Progenitor cell of endocrine pancreas (in vitro differentiated cells): ENCODE measurements around the gene OTUD5. TPM values are rescaled to one million over a fixed set of nuclear protein-coding genes. Genes with fewer than 3 reads are reported as not detected.

Experiments
- DNase-seq: peaks from one replicate; pipeline ENCODE4 v3.0.0; 2021; ENCODE audit warnings: low spot score; ENCODE audit not compliant: unreplicated experiment
- H3K27ac Mint-ChIP-seq: 2 replicates; pipeline ENCODE4 v1.8.0; 2021; ENCODE audit warnings: mild to moderate bottlenecking, moderate library complexity, mixed read lengths
- H3K27me3 Mint-ChIP-seq: 2 replicates; pipeline ENCODE4 v1.8.0; 2021; ENCODE audit warnings: mixed read lengths
- H3K36me3 Mint-ChIP-seq: 2 replicates; pipeline ENCODE4 v1.8.0; 2022; ENCODE audit warnings: mixed read lengths; ENCODE audit not compliant: insufficient read depth
- H3K4me1 Mint-ChIP-seq: 2 replicates; pipeline ENCODE4 v1.8.0; 2021; ENCODE audit warnings: low read depth, mixed read lengths
- H3K4me3 Mint-ChIP-seq: 2 replicates; pipeline ENCODE4 v1.8.0; 2021; ENCODE audit warnings: low read depth, mild to moderate bottlenecking, moderate library complexity, mixed read lengths
- H3K9me3 Mint-ChIP-seq: 2 replicates; pipeline ENCODE4 v1.8.0; 2021; ENCODE audit warnings: low read depth, mixed read lengths
- CTCF ChIP-seq: fragments of 200-600 bp; sonication (generic); IDR thresholded peaks from one replicate; pipeline ENCODE4 v1.5.0; 2021; ENCODE audit warnings: antibody characterized with exemption, mild to moderate bottlenecking; ENCODE audit not compliant: unreplicated experiment
- long read RNA-seq: library from polyadenylated mRNA; unstranded; transcript quantifications from one replicate; pipeline ENCODE4 v2.0.0, GENCODE V29; 2020
- total RNA-seq: library from RNA; stranded (reverse); gene quantifications from 2 replicates; pipeline ENCODE4 v1.2.1, GENCODE V29; 2021

The OTUD5 gene
- total RNA-seq = 52.5 and 53.3 TPM in 2 replicates
- long read RNA-seq, partial matches to known transcripts = 0 of 5 reads
- long read RNA-seq, other reads (novel, unspliced or antisense) = 2 of 5 reads

GRCh38 chrX:48957477-48957826 is at the start of gene OTUD5:
OTUD5 (minus strand) TSS chrX:48957607; CDS start chrX:48957570, 37 bp downstream.
- Mint-ChIP-seq H3K9me3 (peaks cover 18% of the 10 kb centered on the region), H3K36me3 (peaks cover 1% of the 10 kb centered on the region), H3K27ac (peak within 1 kb of the TSS; percentile 100), H3K4me3 (peak within 1 kb of the TSS; percentile 100), H3K27me3 (no peaks in the 10 kb centered on the region), H3K4me1 (peaks cover 10% of the 10 kb centered on the region)
- peak; percentile 23 for DNase-seq
- TF ChIP-seq CTCF = no peak

DNA sequence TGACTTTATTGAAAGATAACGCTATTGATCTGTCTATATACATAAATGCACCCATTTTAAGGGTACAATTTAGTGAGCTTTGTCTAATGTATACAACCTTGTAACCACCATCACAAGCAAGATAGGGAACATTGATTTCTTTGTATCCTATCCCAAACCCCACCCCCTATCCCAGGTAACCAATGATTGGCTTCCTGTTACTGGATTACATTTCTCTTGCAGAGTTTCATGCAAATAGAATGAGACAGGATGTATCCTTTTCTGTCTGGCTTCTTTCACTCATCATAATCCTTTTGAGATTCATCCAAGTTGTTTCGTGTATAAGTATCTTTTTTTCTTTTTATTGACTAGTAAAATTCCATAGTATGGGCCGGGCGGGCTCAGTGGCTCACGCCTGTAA is 46.3 kb upstream of the OTUD5 start:
- peak overlapping the region; percentile 37 for H3K4me3 Mint-ChIP-seq
- no peak for TF ChIP-seq CTCF
- H3K27ac Mint-ChIP-seq = no peak overlapping the region
- H3K27me3 Mint-ChIP-seq = no peaks in the 10 kb centered on the region
- peaks cover 7% of the 10 kb centered on the region for H3K9me3 Mint-ChIP-seq
- no peaks in the 10 kb centered on the region for H3K36me3 Mint-ChIP-seq
- DNase-seq = no peak
- H3K4me1 Mint-ChIP-seq = peaks cover 11% of the 10 kb centered on the region

GRCh38 chrX:49002091-49002935 is 44.9 kb upstream of the OTUD5 start, which contains the start of gene GRIPAP1:
GRIPAP1 (minus strand) TSS chrX:49002264; CDS start chrX:49002229, 35 bp downstream.
- Mint-ChIP-seq H3K9me3 (peaks cover 16% of the 10 kb centered on the region), H3K36me3 (peaks cover 8% of the 10 kb centered on the region), H3K27ac (peak within 1 kb of the TSS; percentile 97), H3K4me3 (peak within 1 kb of the TSS; percentile 99), H3K27me3 (no peaks in the 10 kb centered on the region), H3K4me1 (peaks cover 11% of the 10 kb centered on the region)
- DNase-seq = peak; percentile 51
- TF ChIP-seq CTCF = no peak

- no peak for DNase-seq
- H3K4me3 Mint-ChIP-seq = peak overlapping the region; percentile 99
- no peaks in the 10 kb centered on the region for H3K27me3 Mint-ChIP-seq
- H3K4me1 Mint-ChIP-seq = peaks cover 10% of the 10 kb centered on the region
- no peak for TF ChIP-seq CTCF
- H3K9me3 Mint-ChIP-seq = peaks cover 19% of the 10 kb centered on the region
- peak overlapping the region; percentile 97 for H3K27ac Mint-ChIP-seq
- peaks cover 11% of the 10 kb centered on the region for H3K36me3 Mint-ChIP-seq
Measured at GRCh38 chrX:49001521-49002090, 44.2 kb upstream of the OTUD5 start.

DNA sequence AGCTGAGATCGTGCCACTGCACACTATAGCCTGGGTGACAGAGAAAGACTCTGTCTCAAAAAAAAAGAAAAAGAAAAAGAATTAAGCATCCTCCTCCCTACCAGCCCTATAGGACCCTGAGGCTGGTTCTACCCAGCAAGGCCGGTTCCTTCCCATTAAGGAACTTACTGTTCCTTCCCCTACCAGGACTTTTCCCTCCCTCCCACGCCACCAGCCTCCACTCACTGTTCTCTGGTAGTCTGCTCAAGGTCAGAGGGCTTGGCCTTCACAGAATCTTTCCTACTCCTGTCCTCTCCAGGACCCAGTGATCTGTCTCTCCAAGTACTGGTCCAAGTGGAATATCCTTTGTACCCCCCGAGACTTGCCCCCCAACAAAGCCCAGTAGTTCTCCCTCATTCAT is 43.2 kb upstream of the OTUD5 start:
- no peak for TF ChIP-seq CTCF
- Mint-ChIP-seq H3K27me3 (no peaks in the 10 kb centered on the region), H3K9me3 (peaks cover 18% of the 10 kb centered on the region), H3K4me1 (peaks cover 10% of the 10 kb centered on the region), H3K4me3 (peak overlapping the region; percentile 99), H3K27ac (no peak overlapping the region), H3K36me3 (peaks cover 11% of the 10 kb centered on the region)
- DNase-seq = no peak
